GM19452 (cell line): ENCODE data around the gene GJC1.
"Not testable (repeated sequence)": the region's sequence is repeated elsewhere in the genome, so short reads cannot be mapped to it uniquely, and the experiment has no call there.

ENCODE experiments used
- ATAC-seq: cut with Tn5 transposase; IDR thresholded peaks from one replicate; pipeline ENCODE4 v1.9.1; 2021; ENCODE audit not compliant: unreplicated experiment

The GJC1 gene

GRCh38 chr17:44846206-44846605, 16.1 kb upstream of the GJC1 start:
- ATAC-seq = no peak

GRCh38 chr17:44844390-44844830, 14.3 kb upstream of the GJC1 start:
- no peak for ATAC-seq

GRCh38 chr17:44842748-44843147, 12.7 kb upstream of the GJC1 start:
- ATAC-seq = no peak

- no peak for ATAC-seq
These were observed 10.8 kb upstream of the GJC1 start for GRCh38 chr17:44840936-44841335.

- no peak for ATAC-seq
These were observed 10.2 kb upstream of the GJC1 start for GRCh38 chr17:44840274-44840673.

- ATAC-seq = no peak
These were observed 7.1 kb upstream of the GJC1 start for GRCh38 chr17:44837196-44837595.

GRCh38 chr17:44832805-44833204, 2.7 kb upstream of the GJC1 start:
- no peak for ATAC-seq

- ATAC-seq = no peak
These were observed 1.3 kb upstream of the GJC1 start for GRCh38 chr17:44831371-44831770.

GRCh38 chr17:44830359-44831288, 537 bp upstream of the GJC1 start:
- no peak for ATAC-seq

GRCh38 chr17:44828919-44829522, 1.1 kb downstream of the GJC1 start:
- ATAC-seq = no peak

GRCh38 chr17:44827863-44828262, 2.2 kb downstream of the GJC1 start:
- ATAC-seq = no peak

- ATAC-seq = no peak
These were observed 3.8 kb downstream of the GJC1 start for GRCh38 chr17:44826123-44826790.

- ATAC-seq = not testable (repeated sequence)
These were observed 4.9 kb downstream of the GJC1 start for GRCh38 chr17:44825236-44825635.

GRCh38 chr17:44820631-44821212, 9.4 kb downstream of the GJC1 start:
- no peak for ATAC-seq

- not testable (repeated sequence) for ATAC-seq
These were observed 11.6 kb downstream of the GJC1 start for GRCh38 chr17:44818508-44818907.

- no peak for ATAC-seq
These were observed 17.8 kb downstream of the GJC1 start for GRCh38 chr17:44812263-44812662.

- not testable (repeated sequence) for ATAC-seq
These were observed 21.3 kb downstream of the GJC1 start for GRCh38 chr17:44808656-44809388.

GRCh38 chr17:44808156-44808555, 21.9 kb downstream of the GJC1 start:
- no peak for ATAC-seq

GRCh38 chr17:44807817-44808155, 22.3 kb downstream of the GJC1 start:
- no peak for ATAC-seq

- no peak for ATAC-seq
These were observed 22.8 kb downstream of the GJC1 start for GRCh38 chr17:44807093-44807816.
